Superior temporal gyrus (tissue), 1 donor: Measurements from ENCODE around the gene ADAMTS4.

Experiments
- DNase-seq: peaks from one replicate; pipeline ENCODE4 v3.0.0-alpha.2; 2016; ENCODE audit errors: extremely low spot score

ADAMTS4 gene

DNA sequence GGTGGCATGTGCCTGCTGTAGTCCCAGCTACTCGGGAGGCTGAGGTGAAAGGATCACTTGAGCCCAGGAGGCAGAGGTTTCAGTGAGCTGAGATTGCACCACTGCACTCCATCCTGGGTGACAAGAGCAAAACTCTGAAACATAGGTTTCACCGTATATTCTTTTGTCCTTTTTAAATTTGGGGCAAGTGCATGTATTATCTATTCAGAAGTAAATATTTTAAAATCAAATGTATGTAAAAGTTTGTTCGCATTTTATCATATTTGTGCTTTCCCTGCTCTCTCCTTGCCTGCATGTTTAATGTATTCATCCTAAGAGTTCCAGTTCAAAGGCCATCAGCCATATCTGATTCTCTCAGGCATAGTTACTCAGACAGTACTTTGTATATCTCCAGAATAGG lies 53.0 kb downstream of the ADAMTS4 start:
- no peak for DNase-seq

DNA sequence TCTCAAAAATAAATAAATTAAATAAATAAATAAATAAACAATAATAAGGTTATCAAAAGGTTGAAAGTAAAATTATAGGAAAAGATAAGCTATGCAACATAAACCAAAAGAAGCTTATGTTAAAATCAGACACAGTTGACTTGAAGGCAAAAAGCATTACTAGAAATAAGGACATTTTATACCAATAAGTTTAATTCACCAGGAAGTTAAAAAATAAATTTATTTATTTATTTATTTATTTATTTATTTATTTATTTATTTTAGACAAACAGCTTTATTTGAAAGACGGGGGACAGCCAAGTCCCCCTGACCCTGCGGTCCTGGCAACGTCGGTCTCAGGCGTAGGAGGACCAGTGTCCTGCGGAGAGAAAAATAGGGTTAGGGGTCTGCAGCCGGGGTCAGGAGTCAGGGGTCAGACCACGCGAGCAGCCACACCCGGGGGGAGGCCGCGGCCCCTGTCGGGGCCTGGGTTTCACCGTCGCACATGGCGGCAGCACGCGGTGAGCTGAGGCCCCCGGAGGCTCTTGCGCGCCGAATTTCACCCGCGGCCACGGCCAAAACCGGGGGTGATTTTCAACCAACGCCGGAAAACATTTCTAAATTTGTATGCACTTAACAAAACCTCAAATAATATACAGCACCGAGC lies 58.0 kb downstream of the ADAMTS4 start:
- DNase-seq: no peak

DNA sequence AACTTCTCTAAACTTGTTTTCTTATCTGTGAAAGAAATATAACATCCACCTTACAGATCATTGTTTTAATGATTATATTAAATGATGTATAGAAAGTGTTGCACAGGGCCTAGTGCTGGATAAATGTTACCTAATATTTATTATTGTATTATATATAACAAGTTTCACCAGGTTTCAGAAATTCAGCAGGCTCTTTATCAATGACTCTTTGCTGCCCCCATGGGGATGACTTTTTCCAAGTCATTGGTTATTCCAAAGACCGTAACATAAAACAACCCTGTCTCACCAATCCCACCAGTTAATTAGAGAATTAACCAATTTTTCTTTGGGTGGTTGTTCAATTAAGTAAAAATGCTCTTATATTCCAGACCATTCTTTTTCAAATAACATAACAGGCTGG lies 59.1 kb downstream of the ADAMTS4 start:
- peak; percentile 68 for DNase-seq

DNA sequence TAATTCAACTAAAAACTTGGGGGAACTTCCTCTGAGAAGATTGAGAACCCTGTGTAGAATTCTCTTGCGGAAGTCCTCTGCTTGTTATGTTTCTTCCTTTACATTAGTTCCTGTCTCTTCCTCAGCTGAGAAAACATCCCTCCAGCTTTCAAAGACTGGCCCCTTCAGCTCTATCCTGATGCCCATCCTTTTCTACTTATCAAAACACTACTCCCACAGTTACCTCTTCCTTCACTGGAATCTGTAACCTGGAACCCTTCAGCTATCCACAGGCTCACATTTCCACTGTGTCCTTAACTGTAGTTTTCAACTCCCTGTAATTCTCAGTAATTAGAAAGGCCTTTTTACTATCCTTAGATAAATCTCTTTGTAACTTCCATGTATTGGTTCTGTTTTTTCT lies 60.4 kb downstream of the ADAMTS4 start:
- DNase-seq: no peak

DNA sequence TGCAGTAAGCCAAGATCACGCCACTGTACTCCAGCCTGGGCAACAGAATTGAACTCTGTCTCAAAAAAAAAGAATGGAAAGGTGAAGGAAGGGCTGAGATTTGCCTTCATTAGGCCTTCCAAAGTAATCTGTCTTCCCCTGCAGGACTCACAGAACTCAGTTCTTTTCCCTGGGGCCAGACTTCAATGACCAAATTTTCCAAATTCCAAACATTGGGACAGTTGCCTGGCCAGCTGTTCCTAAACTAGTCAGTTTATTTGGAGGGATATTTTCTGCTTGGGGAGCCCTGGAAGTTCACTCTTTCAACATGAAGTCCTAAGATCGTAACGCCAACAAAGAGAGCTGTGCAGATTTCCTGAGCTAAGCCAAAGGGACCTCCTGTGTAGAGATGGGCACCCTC lies 61.0 kb downstream of the ADAMTS4 start:
- no peak for DNase-seq
